CD4-positive, alpha-beta T cell (primary cell): Measurements from ENCODE around the gene NCK2. TPM values are rescaled to one million over a fixed set of nuclear protein-coding genes. Genes with fewer than 3 reads are reported as not detected.

Source experiments
- ATAC-seq: fragments of 200-7000 bp; cut with Tn5 transposase; one replicate; pipeline ENCODE4 v1.10.0; 2022; ENCODE audit warnings: mild to moderate bottlenecking; ENCODE audit not compliant: poor library complexity
- CTCF ChIA-PET: fragments of 350-600 bp; sonication (Branson Sonifier 250); formaldehyde crosslinking; loops from one replicate; lab custom pipeline; 2021; ENCODE audit warnings: antibody characterized with exemption, inconsistent platforms; lab: Charles Lee
- POLR2A ChIA-PET: fragments of 350-600 bp; sonication (Branson Sonifier 250); formaldehyde crosslinking; loops from one replicate; lab custom pipeline; 2021; ENCODE audit warnings: antibody characterized with exemption, inconsistent platforms; lab: Charles Lee
- DNase-seq, 14 experiments: peaks; one replicate each; pipeline ENCODE4 v3.0.0-alpha.2; 2013 to 2020; ENCODE audit warnings: mixed read lengths in 2 of 14
- H3K27ac ChIP-seq, 2 donors: one replicate each; pipeline versions ENCODE4 v1.5.1 to v1.7.0; 2013; ENCODE audit warnings: low read length in 2 of 2, low read depth in 1 of 2, mild to moderate bottlenecking in 1 of 2
- H3K27me3 ChIP-seq, 2 experiments: 1 replicate in 1 of 2; 2 replicates in 1 of 2; pipeline versions ENCODE4 v1.6.1 to v1.7.0; 2013; ENCODE audit warnings: low read length in 2 of 2, control low read depth in 1 of 2, mild to moderate bottlenecking in 1 of 2, moderate library complexity in 1 of 2; ENCODE audit not compliant: insufficient read depth in 2 of 2, control insufficient read depth in 1 of 2
- H3K36me3 ChIP-seq: one replicate; pipeline ENCODE4 v1.6.1; 2013; ENCODE audit warnings: low read length, control low read depth; ENCODE audit not compliant: insufficient read depth
- H3K4me1 ChIP-seq: one replicate; pipeline ENCODE4 v1.6.1; 2013; ENCODE audit warnings: low read length, control low read depth; ENCODE audit not compliant: insufficient read depth
- H3K4me3 ChIP-seq: one replicate; pipeline ENCODE4 v1.5.1; 2013; ENCODE audit warnings: mild to moderate bottlenecking, low read length, moderate library complexity
- H3K9me3 ChIP-seq, 2 experiments: 1 replicate in 1 of 2; 2 replicates in 1 of 2; pipeline versions ENCODE4 v1.6.1 to v1.7.0; 2013; ENCODE audit warnings: low read length in 2 of 2, mild to moderate bottlenecking in 2 of 2, control low read depth in 1 of 2, moderate library complexity in 1 of 2; ENCODE audit not compliant: control insufficient read depth in 1 of 2, insufficient read depth in 1 of 2
- H3K27ac Mint-ChIP-seq: one replicate; pipeline ENCODE4 v1.8.0; 2020; ENCODE audit warnings: mixed read lengths
- H3K27me3 Mint-ChIP-seq: one replicate; pipeline ENCODE4 v1.8.0; 2021; ENCODE audit warnings: mixed read lengths
- H3K36me3 Mint-ChIP-seq: one replicate; pipeline ENCODE4 v1.8.0; 2021; ENCODE audit warnings: low read depth, mixed read lengths
- H3K4me1 Mint-ChIP-seq: one replicate; pipeline ENCODE4 v1.8.0; 2021; ENCODE audit warnings: low read depth, mixed read lengths
- H3K4me3 Mint-ChIP-seq: one replicate; pipeline ENCODE4 v1.8.0; 2020; ENCODE audit warnings: mild to moderate bottlenecking, mixed read lengths
- H3K9me3 Mint-ChIP-seq: one replicate; pipeline ENCODE4 v1.8.0; 2020; ENCODE audit warnings: mixed read lengths
- intact Hi-C, 2 experiments: fragments of 100-400 bp; cut with DNase I in 1 of 2; cut with micrococcal nuclease in 1 of 2; formaldehyde crosslinking; loops; one replicate each; pipeline versions ENCODE4 v1.15.1 to v1.9.0; 2023 to 2025; cut with DNase I, micrococcal nuclease
- total RNA-seq, 174 experiments: library from RNA in 2 of 174; stranded (reverse) in 2 of 174; gene quantifications; one replicate each; pipeline ENCODE4 v1.2.3 and lab custom pipeline; 2021 to 2026
- TF ChIP-seq, protein P1 (sequence below): fragments of 200-600 bp; IDR thresholded peaks from one replicate; pipeline ENCODE4 v1.8.0; 2022; ENCODE audit warnings: antibody characterized with exemption, mild to moderate bottlenecking

NCK2 gene
- total RNA-seq, 2 experiments from 2014 or later: 92.1 to 92.3 TPM

- peaks cover 95% of the 10 kb centered on the region for H3K4me1 ChIP-seq
Observed at GRCh38 chr2:105860567-105860966, 115.9 kb downstream of the NCK2 start.

GRCh38 chr2:105861200-105861599 lies 116.5 kb downstream of the NCK2 start:
- H3K36me3 Mint-ChIP-seq: peaks cover 79% of the 10 kb centered on the region

More at GRCh38 chr2:105860567-105860966, 115.9 kb downstream of the NCK2 start:
- intact Hi-C loops: no loop called here
- Mint-ChIP-seq H3K27me3 (no peaks in the 10 kb centered on the region), H3K4me1 (peaks cover 99% of the 10 kb centered on the region), H3K4me3 (no peak overlapping the region), H3K9me3 (no peaks in the 10 kb centered on the region), H3K27ac (peak overlapping the region; percentile 97), H3K36me3 (peaks cover 85% of the 10 kb centered on the region)
- ChIA-PET CTCF (interaction anchor here (0.6 kb wide), 1 partner anchor 234 kb away, joined by 4 read pairs; no protein-coding TSS in a partner anchor), POLR2A (no interaction called here)
- no peaks in the 10 kb centered on the region for H3K27me3 ChIP-seq
- TF ChIP-seq, protein P1, sequence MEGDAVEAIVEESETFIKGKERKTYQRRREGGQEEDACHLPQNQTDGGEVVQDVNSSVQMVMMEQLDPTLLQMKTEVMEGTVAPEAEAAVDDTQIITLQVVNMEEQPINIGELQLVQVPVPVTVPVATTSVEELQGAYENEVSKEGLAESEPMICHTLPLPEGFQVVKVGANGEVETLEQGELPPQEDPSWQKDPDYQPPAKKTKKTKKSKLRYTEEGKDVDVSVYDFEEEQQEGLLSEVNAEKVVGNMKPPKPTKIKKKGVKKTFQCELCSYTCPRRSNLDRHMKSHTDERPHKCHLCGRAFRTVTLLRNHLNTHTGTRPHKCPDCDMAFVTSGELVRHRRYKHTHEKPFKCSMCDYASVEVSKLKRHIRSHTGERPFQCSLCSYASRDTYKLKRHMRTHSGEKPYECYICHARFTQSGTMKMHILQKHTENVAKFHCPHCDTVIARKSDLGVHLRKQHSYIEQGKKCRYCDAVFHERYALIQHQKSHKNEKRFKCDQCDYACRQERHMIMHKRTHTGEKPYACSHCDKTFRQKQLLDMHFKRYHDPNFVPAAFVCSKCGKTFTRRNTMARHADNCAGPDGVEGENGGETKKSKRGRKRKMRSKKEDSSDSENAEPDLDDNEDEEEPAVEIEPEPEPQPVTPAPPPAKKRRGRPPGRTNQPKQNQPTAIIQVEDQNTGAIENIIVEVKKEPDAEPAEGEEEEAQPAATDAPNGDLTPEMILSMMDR: no peak
- no peak overlapping the region for H3K4me3 ChIP-seq
- no peak for ATAC-seq
- H3K36me3 ChIP-seq: peaks cover 43% of the 10 kb centered on the region
- no peak for DNase-seq
- peaks cover 0 to 4% of the 10 kb centered on the region in 2 experiments for H3K9me3 ChIP-seq
- peak overlapping the region; percentile 26 to 31 for H3K27ac ChIP-seq

GRCh38 chr2:105862843-105863242 lies 118.1 kb downstream of the NCK2 start:
- Mint-ChIP-seq H3K27me3 (no peaks in the 10 kb centered on the region), H3K4me3 (no peak overlapping the region), H3K27ac (peak overlapping the region; percentile 97), H3K4me1 (peaks cover 95% of the 10 kb centered on the region), H3K9me3 (no peaks in the 10 kb centered on the region), H3K36me3 (peaks cover 70% of the 10 kb centered on the region)
- ATAC-seq: no peak
- intact Hi-C loops: no loop called here
- H3K4me1 ChIP-seq: peaks cover 96% of the 10 kb centered on the region
- peaks cover 49% of the 10 kb centered on the region for H3K36me3 ChIP-seq
- DNase-seq: no peak
- H3K27ac ChIP-seq: no peak overlapping the region
- H3K9me3 ChIP-seq: no peaks in the 10 kb centered on the region
- no peak overlapping the region for H3K4me3 ChIP-seq
- TF ChIP-seq, protein P1: no peak
- POLR2A ChIA-PET: interaction anchor here (0.9 to 2.3 kb wide), 3 partner anchors 14 to 190 kb away, joined by 3 to 8 read pairs (median 3); no protein-coding TSS in a partner anchor
- no peaks in the 10 kb centered on the region for H3K27me3 ChIP-seq
- CTCF ChIA-PET: interaction anchor here (1.3 kb wide), 1 partner anchor 85 kb away, joined by 3 read pairs; no protein-coding TSS in a partner anchor

More at GRCh38 chr2:105861200-105861599, 116.5 kb downstream of the NCK2 start:
- ATAC-seq (peak; percentile 30), DNase-seq (peak in 4 of 14 experiments; percentile 44 to 68 (median 58))
- no peaks in the 10 kb centered on the region for H3K27me3 Mint-ChIP-seq
- H3K27me3 ChIP-seq: no peaks in the 10 kb centered on the region
- CTCF ChIA-PET: interaction anchor here (0.6 kb wide), 1 partner anchor 234 kb away, joined by 4 read pairs; no protein-coding TSS in a partner anchor
- peak overlapping the region; percentile 97 for H3K27ac Mint-ChIP-seq
- H3K9me3 ChIP-seq: no peaks in the 10 kb centered on the region
- intact Hi-C loops: no loop called here
- TF ChIP-seq, protein P1: no peak
- peak overlapping the region; percentile 64 for H3K4me3 Mint-ChIP-seq
- peaks cover 95% of the 10 kb centered on the region for H3K4me1 Mint-ChIP-seq
- no peaks in the 10 kb centered on the region for H3K9me3 Mint-ChIP-seq
- peak overlapping the region in 1 of 2 donors; percentile 31 for H3K27ac ChIP-seq
- H3K4me3 ChIP-seq: no peak overlapping the region
- POLR2A ChIA-PET: no interaction called here
- H3K36me3 ChIP-seq: peaks cover 45% of the 10 kb centered on the region
- H3K4me1 ChIP-seq: peaks cover 96% of the 10 kb centered on the region
